HG03039 (cell line): ENCODE data around the gene SMC1A.

Experiments used
- ATAC-seq: cut with Tn5 transposase; IDR thresholded peaks from one replicate; pipeline ENCODE4 v1.9.1; 2021; ENCODE audit warnings: mild to moderate bottlenecking, moderate library complexity; ENCODE audit not compliant: unreplicated experiment

Gene SMC1A

GRCh38 chrX:53354669-53355068, 67.8 kb downstream of the SMC1A start:
- no peak for ATAC-seq

- no peak for ATAC-seq
Measured at GRCh38 chrX:53347948-53348347, 74.5 kb downstream of the SMC1A start.

DNA sequence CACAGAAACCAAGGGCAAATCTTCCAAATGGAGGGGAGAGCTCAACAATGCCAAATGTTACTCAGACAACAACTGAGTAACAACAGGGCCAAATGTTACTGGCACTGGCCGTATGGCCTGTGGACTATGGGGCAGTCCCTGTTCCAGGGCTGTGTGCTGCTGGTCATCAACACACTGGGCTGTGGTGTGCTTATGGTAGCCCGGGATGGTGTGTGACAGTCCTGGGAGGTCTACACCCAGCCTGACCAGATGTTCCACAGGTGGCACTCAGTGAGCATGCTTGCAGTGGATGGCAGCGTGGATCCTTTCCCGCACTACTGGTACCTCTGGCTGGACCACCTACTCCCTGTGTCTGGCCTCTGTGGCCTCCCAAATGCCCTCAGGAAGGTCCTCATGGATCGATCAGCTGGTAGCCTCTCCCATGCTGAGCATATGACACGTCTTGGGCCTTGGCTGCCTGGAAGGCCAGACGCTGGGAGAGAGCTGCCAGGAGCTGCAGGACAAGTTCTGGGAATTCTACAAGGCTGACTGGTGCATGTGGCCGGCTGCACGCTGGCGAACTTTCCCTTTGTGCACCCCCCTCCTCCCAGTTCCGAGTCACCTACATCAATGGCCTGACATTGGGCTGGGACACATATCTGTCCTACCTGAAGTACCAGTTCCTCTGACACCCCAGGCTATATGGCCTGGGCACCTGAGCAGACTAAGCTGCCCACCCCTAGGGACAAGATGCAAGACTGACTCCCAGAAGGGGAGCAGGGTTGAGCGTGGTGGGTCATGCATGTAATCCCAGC, 81.4 kb downstream of the SMC1A start:
- no peak for ATAC-seq

DNA sequence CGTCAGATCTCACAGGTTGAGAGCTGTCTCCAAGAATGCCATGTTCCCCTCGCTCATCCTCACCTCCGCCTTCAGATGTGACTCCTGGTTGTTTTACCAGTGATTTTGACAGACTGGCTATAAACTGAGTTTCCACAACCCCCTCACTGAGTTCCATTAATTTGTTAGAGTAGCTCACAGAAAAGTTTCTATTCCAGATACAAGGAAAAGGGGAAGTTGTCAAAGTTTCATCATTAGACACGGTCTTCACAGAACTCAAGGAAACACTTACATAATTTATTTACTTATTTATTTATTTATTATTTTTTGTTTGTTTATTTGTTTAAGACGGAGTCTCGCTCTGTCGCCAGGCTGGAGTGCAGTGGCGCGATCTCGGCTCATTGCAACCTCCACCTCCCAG, 85.4 kb downstream of the SMC1A start:
- no peak for ATAC-seq

GRCh38 chrX:53333853-53334252, 88.6 kb downstream of the SMC1A start:
- ATAC-seq = no peak

GRCh38 chrX:53332204-53332603, 90.2 kb downstream of the SMC1A start:
- ATAC-seq = no peak

DNA sequence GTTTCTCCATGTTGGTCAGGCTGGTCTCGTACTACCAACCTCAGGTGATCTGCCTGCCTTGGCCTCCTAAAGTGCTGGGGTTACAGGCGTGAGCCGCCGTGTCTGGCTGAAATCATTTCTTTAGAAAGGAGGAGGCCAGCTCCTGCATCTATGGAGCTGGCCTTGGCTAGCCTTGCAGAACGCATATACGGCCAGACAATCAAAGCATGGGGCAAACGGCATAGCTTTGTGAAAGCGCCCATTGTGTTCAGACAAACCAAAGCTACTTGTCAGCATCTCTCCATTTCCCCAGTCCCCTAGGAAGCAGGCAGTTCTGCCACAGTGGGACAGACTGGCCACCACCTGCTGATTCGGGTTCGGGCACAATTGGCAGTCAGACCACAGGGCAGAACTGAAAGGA, 92.1 kb downstream of the SMC1A start:
- ATAC-seq = no peak

DNA sequence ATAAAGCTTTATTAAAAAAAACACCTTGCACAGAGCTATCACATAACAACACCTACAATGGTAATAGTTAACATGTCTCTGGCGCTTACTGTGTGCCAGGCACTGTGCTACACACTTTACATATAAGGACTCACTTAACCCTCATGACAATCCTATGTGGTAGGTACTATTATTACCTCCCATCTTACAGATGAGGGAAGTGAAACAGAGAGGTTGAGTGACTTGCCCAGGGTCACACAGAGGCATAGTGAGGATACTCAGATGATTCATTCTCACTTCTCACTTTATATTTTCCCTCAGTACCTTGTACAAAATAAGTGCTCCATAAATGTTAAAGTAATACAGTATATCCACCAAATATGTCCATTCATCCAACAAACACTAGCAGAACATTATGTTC, 97.7 kb downstream of the SMC1A start:
- no peak for ATAC-seq
